ENCODE measurements around the gene AMPD1. TPM values are rescaled to one million over a fixed set of nuclear protein-coding genes. Genes with fewer than 3 reads are reported as not detected.

AMPD1 gene
- total RNA-seq, 2 donors from 2014 or later, result 0.41 TPM; not detected in 1

- H3K9me3 ChIP-seq, result no peaks in the 10 kb centered on the region
- DNase-seq (ENCODE audit: low spot score), result no peak
- no peaks in the 10 kb centered on the region for H3K36me3 ChIP-seq
- no peak for TF ChIP-seq CTCF (IDR thresholded peaks at IDR 0.05)
- no peaks in the 10 kb centered on the region for H3K27me3 ChIP-seq (replicated peaks; ENCODE audit: insufficient read depth)
- no peak overlapping the region for H3K4me3 ChIP-seq
- no peak for ATAC-seq (ENCODE audit: insufficient number of reproducible peaks, low FRiP score, low read depth)
- no peaks in the 10 kb centered on the region for H3K4me1 ChIP-seq (ENCODE audit: control insufficient read depth in 1 of 2, low read depth in 2 of 2)
- H3K27ac ChIP-seq, result no peak overlapping the region
Observed at GRCh38 chr1:114623364-114623763, 72.0 kb downstream of the AMPD1 start.

Other genes with a start within 250 kb of the AMPD1 start
- 10 to 100 TPM; 29.4 to 61.2 TPM for gene TRIM33, start 184.3 kb downstream of the AMPD1 start, total RNA-seq
- gene BCAS2, start 113.9 kb downstream of the AMPD1 start, total RNA-seq, result 10 to 100 TPM; 19.0 to 31.0 TPM
- 1 to 10 TPM; 2.0 to 6.0 TPM for gene DENND2C, start 25.5 kb downstream of the AMPD1 start, total RNA-seq
- 10 to 100 TPM; 11.4 to 24.8 TPM for gene NRAS, start 21.2 kb upstream of the AMPD1 start, total RNA-seq
- gene CSDE1, start 62.4 kb upstream of the AMPD1 start, total RNA-seq, result 1,000 to 10,000 TPM in 1 of 2 donors, 100 to 1,000 TPM in 1; 560 to 1,490 TPM
- gene SIKE1, start 85.1 kb upstream of the AMPD1 start, total RNA-seq, result 10 to 100 TPM; 26.0 to 43.2 TPM
- not detected for gene SYCP1, start 159.3 kb upstream of the AMPD1 start, total RNA-seq